ENCODE results near the gene MRPS24. TPM values are rescaled to one million over a fixed set of nuclear protein-coding genes. Genes with fewer than 3 reads are reported as not detected.

The MRPS24 gene
- total and polyA plus RNA-seq, 10 of the 15 experiments (the other 5 are each of a cell fraction or from before 2014, with no cell fraction given): 27.6 to 164 (median 106) TPM

GRCh38 chr7:43879477-43879876 is 10.2 kb upstream of the MRPS24 start:
- ATAC-seq (no peak), FAIRE-seq (no peak), DNase-seq (ENCODE audit: low read depth, low spot score) (no peak)
- no peaks in the 10 kb centered on the region for H3K79me2 ChIP-seq (ENCODE audit: control insufficient read depth, insufficient read depth, low read length)
- ChIA-PET POLR2A (interaction anchor here (1.3 kb wide), 1 partner anchor 165 kb away, joined by 3 read pairs; the partner anchor contains the start of gene DBNL), SMC1A (ENCODE audit: uncharacterized antibody, unreplicated experiment) (interaction anchor here (0.9 to 2.1 kb wide), 2 partner anchors 14 to 17 kb away, joined by 3 to 6 read pairs; no protein-coding TSS in a partner anchor), CTCF (interaction anchor here (0.7 kb wide), 1 partner anchor 40 kb away, joined by 3 read pairs; no protein-coding TSS in a partner anchor), RAD21 (ENCODE audit: unreplicated experiment) (no interaction called here)
- no peak for TF ChIP-seq MLLT1 (IDR thresholded peaks at IDR 0.05)
- TF ChIP-seq BCL11A (IDR thresholded peaks at IDR 0.05; ENCODE audit: low read depth, low read length): no peak
- no peak for TF ChIP-seq ZNF592 (IDR thresholded peaks at IDR 0.05)
- TF ChIP-seq GABPA (IDR thresholded peaks at IDR 0.05; ENCODE audit: low read depth): no peak
- TF ChIP-seq CEBPB (IDR thresholded peaks at IDR 0.05; ENCODE audit: borderline replicate concordance in 1 of 2, low read depth in 2 of 2, low read length in 2 of 2): no peak
- no peak for TF ChIP-seq PML (IDR thresholded peaks at IDR 0.05; ENCODE audit: low read length)
- H3K27me3 ChIP-seq (replicated peaks in 1 of 2; ENCODE audit: control insufficient read depth in 2 of 2, insufficient read depth in 2 of 2, low read length in 1 of 2): no peaks in the 10 kb centered on the region
- no peaks in the 10 kb centered on the region for H4K20me1 ChIP-seq (ENCODE audit: control insufficient read depth, insufficient read depth)
- H3K9ac ChIP-seq (ENCODE audit: control insufficient read depth, insufficient read depth, low read length): no peak overlapping the region
- in situ Hi-C loops (cut with MboI) (no loop called here), intact Hi-C loops (cut with micrococcal nuclease; ENCODE audit: unreplicated experiment) (no loop called here)
- no peak overlapping the region for H2AFZ ChIP-seq (ENCODE audit: control insufficient read depth, low read depth, low read length)
- no peaks in the 10 kb centered on the region for H3K9me3 ChIP-seq (replicated peaks; ENCODE audit: control insufficient read depth, insufficient read depth, low read length)
- H3K4me2 ChIP-seq (ENCODE audit: control insufficient read depth, insufficient read depth): no peak overlapping the region
- no TSS peak for BruUV-seq (replicated peaks)
- 76% methylated on average over 2 of the region's 2 CpGs for WGBS (ENCODE audit: insufficient coverage, insufficient replicate concordance, low lambda C conversion rate, missing lambda C conversion rate)
- no peak overlapping the region for H3K27ac ChIP-seq (ENCODE audit: control insufficient read depth, insufficient read depth)
- peaks cover 29 to 33% of the 10 kb centered on the region in 2 experiments for H3K36me3 ChIP-seq (ENCODE audit: control insufficient read depth in 2 of 2, insufficient read depth in 2 of 2, low read length in 1 of 2)
- no peak overlapping the region for H3K4me3 ChIP-seq
- H3K4me1 ChIP-seq (ENCODE audit: control insufficient read depth, insufficient read depth, low read length): no peaks in the 10 kb centered on the region

Data from GM12878 (cell line).